CD14-positive monocyte (primary cell): ENCODE results near the gene NBAS. TPM values are rescaled to one million over a fixed set of nuclear protein-coding genes. Genes with fewer than 3 reads are reported as not detected.

Source experiments
- DNase-seq, 3 donors: peaks; one replicate each; pipeline ENCODE4 v3.0.0-alpha.2; 2011 to 2022
- H2AFZ ChIP-seq: 2 replicates; pipeline ENCODE4 v1.6.0; 2012; ENCODE audit warnings: mild to moderate bottlenecking, low read depth, low read length, inconsistent platforms; ENCODE audit not compliant: insufficient read depth, poor library complexity, severe bottlenecking
- H3K27ac ChIP-seq, 2 donors: 1 replicate in 1 of 2; 2 replicates in 1 of 2; pipeline ENCODE4 v1.5.1; 2012 to 2013; ENCODE audit warnings: low read length in 2 of 2, control low read depth in 1 of 2, inconsistent platforms in 1 of 2, low read depth in 1 of 2, mild to moderate bottlenecking in 1 of 2
- H3K27me3 ChIP-seq, 2 donors: one replicate each; pipeline versions ENCODE4 v1.6.0 to v1.6.1; 2011 to 2013; ENCODE audit warnings: low read length in 2 of 2; ENCODE audit not compliant: control insufficient read depth in 2 of 2, insufficient read depth in 2 of 2
- H3K36me3 ChIP-seq, 2 donors: replicated peaks in 1 of 2; 1 replicate in 1 of 2; 2 replicates in 1 of 2; pipeline versions ENCODE4 v1.5.1 to v1.6.1; 2012 to 2013; ENCODE audit warnings: low read length in 2 of 2, control low read depth in 1 of 2, inconsistent platforms in 1 of 2, mild to moderate bottlenecking in 1 of 2; ENCODE audit not compliant: insufficient read depth in 2 of 2, control insufficient read depth in 1 of 2
- H3K4me1 ChIP-seq, 2 donors: 1 replicate in 1 of 2; 2 replicates in 1 of 2; pipeline versions ENCODE4 v1.5.1 to v1.6.1; 2012 to 2013; ENCODE audit warnings: low read length in 2 of 2, control low read depth in 1 of 2, inconsistent platforms in 1 of 2, mild to moderate bottlenecking in 1 of 2, moderate library complexity in 1 of 2; ENCODE audit not compliant: insufficient read depth in 2 of 2, control insufficient read depth in 1 of 2
- H3K4me2 ChIP-seq: replicated peaks from 2 replicates; pipeline ENCODE3; 2012; ENCODE audit warnings: low read length, moderate library complexity, mild to moderate bottlenecking; ENCODE audit not compliant: poor library complexity, severe bottlenecking; ENCODE audit errors: extremely low read depth
- H3K4me3 ChIP-seq, 3 experiments: fragments of 200-600 bp in 1 of 3; sonication (generic) in 1 of 3; replicated peaks in 1 of 3; 1 replicate in 2 of 3; 2 replicates in 1 of 3; pipeline ENCODE4 v1.5.1; 2011 to 2013; ENCODE audit warnings: low read length in 3 of 3, mild to moderate bottlenecking in 3 of 3, control low read depth in 2 of 3, low read depth in 2 of 3, inconsistent platforms in 1 of 3, moderate library complexity in 1 of 3
- H3K79me2 ChIP-seq: 2 replicates; pipeline ENCODE4 v1.6.0; 2012; ENCODE audit warnings: mild to moderate bottlenecking, control low read depth, inconsistent platforms, low read length, moderate library complexity; ENCODE audit not compliant: insufficient read depth
- H3K9ac ChIP-seq: 2 replicates; pipeline ENCODE4 v1.6.0; 2017; ENCODE audit warnings: low read length, mild to moderate bottlenecking; ENCODE audit not compliant: insufficient read depth, poor library complexity, severe bottlenecking
- H3K9me3 ChIP-seq, 2 donors: replicated peaks in 1 of 2; 1 replicate in 1 of 2; 2 replicates in 1 of 2; pipeline versions ENCODE4 v1.5.1 to v1.6.1; 2012 to 2013; ENCODE audit warnings: low read length in 2 of 2, control low read depth in 1 of 2; ENCODE audit not compliant: control insufficient read depth in 1 of 2, insufficient read depth in 1 of 2
- H4K20me1 ChIP-seq: 2 replicates; pipeline ENCODE4 v1.6.0; 2012; ENCODE audit warnings: mild to moderate bottlenecking, low read length, control low read depth, moderate library complexity; ENCODE audit not compliant: insufficient read depth
- H3K27ac Mint-ChIP-seq, 7 donors: one replicate each; pipeline ENCODE4 v1.8.0; 2020; ENCODE audit warnings: mild to moderate bottlenecking in 7 of 7, mixed read lengths in 7 of 7, moderate library complexity in 6 of 7, inconsistent platforms in 2 of 7
- H3K27me3 Mint-ChIP-seq, 3 donors: one replicate each; pipeline ENCODE4 v1.8.0; 2021 to 2022; ENCODE audit warnings: low read depth in 3 of 3, mild to moderate bottlenecking in 3 of 3, mixed read lengths in 3 of 3, moderate library complexity in 3 of 3, inconsistent platforms in 1 of 3
- H3K36me3 Mint-ChIP-seq, 2 donors: one replicate each; pipeline ENCODE4 v1.8.0; 2020; ENCODE audit warnings: mixed read lengths in 2 of 2, inconsistent platforms in 1 of 2, mild to moderate bottlenecking in 1 of 2
- H3K4me1 Mint-ChIP-seq: one replicate; pipeline ENCODE4 v1.8.0; 2020; ENCODE audit warnings: mild to moderate bottlenecking, mixed read lengths
- H3K4me3 Mint-ChIP-seq, 2 donors: one replicate each; pipeline ENCODE4 v1.8.0; 2020; ENCODE audit warnings: mild to moderate bottlenecking in 2 of 2, mixed read lengths in 2 of 2, moderate library complexity in 1 of 2
- H3K9me3 Mint-ChIP-seq, 7 donors: one replicate each; pipeline ENCODE4 v1.8.0; 2020 to 2022; ENCODE audit warnings: mixed read lengths in 7 of 7, mild to moderate bottlenecking in 6 of 7, moderate library complexity in 6 of 7, inconsistent platforms in 2 of 7
- CTCF ChIP-seq: fragments of 200-600 bp; IDR thresholded peaks from one replicate; pipeline ENCODE4 v1.8.0; 2022; ENCODE audit warnings: antibody characterized with exemption, mild to moderate bottlenecking
- WGBS: methylation state at CpG from one replicate; pipeline ENCODE4 v1.1.5; 2013; ENCODE audit warnings: missing lambda C conversion rate; ENCODE audit not compliant: insufficient coverage; 5-methylcytosine and 5-hydroxymethylcytosine counted together
- intact Hi-C, 2 donors: fragments of 100-400 bp; cut with micrococcal nuclease; formaldehyde crosslinking; loops; one replicate each; pipeline versions ENCODE4 v1.15.0 to v1.15.1; 2023
- polyA plus RNA-seq, 3 donors: library from polyadenylated mRNA; depleted of rRNA in 1 of 3; unstranded in 2 of 3; stranded (reverse) in 1 of 3; fragments of 300-500 nt in 2 of 3; fragments of >200 nt in 1 of 3; fragmentation: Illumina TruSeq in 2 of 3; gene quantifications; 1 replicate in 2 of 3; 2 replicates in 1 of 3; pipeline ENCODE4 v1.2.3, GENCODE V29; 2012 to 2021

The NBAS gene
- polyA plus RNA-seq, 3 donors = 8.9 to 10.9 (median 8.9) TPM

GRCh38 chr2:15170070-15170775 is 390.9 kb downstream of the NBAS start:
- Histone ChIP-seq H3K4me1 (no peaks in the 10 kb centered on the region), H3K27ac (no peak overlapping the region), H3K4me3 (no peak overlapping the region), H3K36me3 (peaks cover 0 to 15% of the 10 kb centered on the region in 2 donors), H3K27me3 (no peaks in the 10 kb centered on the region), H3K4me2 (no peak overlapping the region), H3K9ac (no peak overlapping the region), H2AFZ (no peak overlapping the region), H3K79me2 (no peaks in the 10 kb centered on the region), H4K20me1 (no peaks in the 10 kb centered on the region), H3K9me3 (no peaks in the 10 kb centered on the region)
- no peak for DNase-seq
- Mint-ChIP-seq H3K4me3 (no peak overlapping the region), H3K4me1 (no peaks in the 10 kb centered on the region), H3K27me3 (no peaks in the 10 kb centered on the region), H3K9me3 (no peaks in the 10 kb centered on the region), H3K27ac (no peak overlapping the region), H3K36me3 (peaks cover 17 to 30% of the 10 kb centered on the region in 2 donors)
- 86% methylated on average over 1 of the region's 11 CpGs for WGBS
- TF ChIP-seq CTCF = no peak
- intact Hi-C loops = no loop called here

GRCh38 chr2:15169326-15170069 is 391.6 kb downstream of the NBAS start:
- 83% methylated on average over 1 of the region's 9 CpGs for WGBS
- Histone ChIP-seq H3K4me3 (no peak overlapping the region), H3K9me3 (no peaks in the 10 kb centered on the region), H3K4me1 (no peaks in the 10 kb centered on the region), H3K79me2 (no peaks in the 10 kb centered on the region), H3K4me2 (no peak overlapping the region), H3K9ac (no peak overlapping the region), H3K36me3 (peaks cover 0 to 15% of the 10 kb centered on the region in 2 donors), H3K27ac (no peak overlapping the region), H2AFZ (no peak overlapping the region), H3K27me3 (no peaks in the 10 kb centered on the region), H4K20me1 (no peaks in the 10 kb centered on the region)
- Mint-ChIP-seq H3K9me3 (no peaks in the 10 kb centered on the region), H3K27me3 (no peaks in the 10 kb centered on the region), H3K27ac (no peak overlapping the region), H3K36me3 (peaks cover 17 to 26% of the 10 kb centered on the region in 2 donors), H3K4me1 (no peaks in the 10 kb centered on the region), H3K4me3 (no peak overlapping the region)
- no peak for TF ChIP-seq CTCF
- no peak for DNase-seq
- intact Hi-C loops = no loop called here
